ENCODE measurements around the gene SWAP70. TPM values are rescaled to one million over a fixed set of nuclear protein-coding genes. Genes with fewer than 3 reads are reported as not detected.

Gene SWAP70
- total RNA-seq, 1 donor from 2014 or later, result 14.6 TPM

DNA sequence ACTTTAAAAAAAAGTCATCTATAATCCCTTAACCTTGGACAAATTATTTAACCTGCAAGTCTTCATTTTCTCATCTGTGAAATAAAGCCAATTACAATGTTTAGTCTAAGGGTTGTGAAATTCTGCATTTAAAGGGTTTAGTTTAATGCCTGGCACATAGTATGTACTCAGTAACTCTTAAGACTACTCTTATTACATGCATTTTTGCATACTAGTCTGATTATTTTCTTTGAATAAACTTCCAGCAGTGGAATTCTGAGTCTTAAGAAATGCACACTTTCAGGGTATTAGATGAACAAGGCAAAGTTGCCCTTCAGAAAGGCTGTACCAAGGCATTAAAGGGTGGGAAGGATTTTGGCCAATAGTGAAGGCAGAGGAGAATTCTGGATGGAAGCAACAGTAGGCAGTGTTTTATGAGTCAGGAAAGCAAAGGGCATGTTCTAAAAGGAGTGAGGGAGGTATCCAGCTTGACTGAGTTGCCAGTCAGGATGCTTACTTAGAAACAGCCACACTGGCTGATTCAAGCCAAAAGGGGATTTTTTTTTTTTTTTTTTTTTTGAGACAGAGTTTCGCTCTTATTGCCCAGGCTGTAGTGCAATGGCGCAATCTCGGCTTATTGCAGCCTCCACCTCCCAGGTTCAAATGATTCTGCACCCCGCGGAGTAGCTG lies 50.5 kb downstream of the SWAP70 start:
- Histone ChIP-seq H3K4me1 (ENCODE audit: control insufficient read depth in 3 of 3, insufficient read depth in 3 of 3, low read length in 3 of 3) (peaks cover 5 to 12% (median 12%) of the 10 kb centered on the region in 3 donors), H3K27ac (ENCODE audit: low read depth, low read length) (no peak overlapping the region)

DNA sequence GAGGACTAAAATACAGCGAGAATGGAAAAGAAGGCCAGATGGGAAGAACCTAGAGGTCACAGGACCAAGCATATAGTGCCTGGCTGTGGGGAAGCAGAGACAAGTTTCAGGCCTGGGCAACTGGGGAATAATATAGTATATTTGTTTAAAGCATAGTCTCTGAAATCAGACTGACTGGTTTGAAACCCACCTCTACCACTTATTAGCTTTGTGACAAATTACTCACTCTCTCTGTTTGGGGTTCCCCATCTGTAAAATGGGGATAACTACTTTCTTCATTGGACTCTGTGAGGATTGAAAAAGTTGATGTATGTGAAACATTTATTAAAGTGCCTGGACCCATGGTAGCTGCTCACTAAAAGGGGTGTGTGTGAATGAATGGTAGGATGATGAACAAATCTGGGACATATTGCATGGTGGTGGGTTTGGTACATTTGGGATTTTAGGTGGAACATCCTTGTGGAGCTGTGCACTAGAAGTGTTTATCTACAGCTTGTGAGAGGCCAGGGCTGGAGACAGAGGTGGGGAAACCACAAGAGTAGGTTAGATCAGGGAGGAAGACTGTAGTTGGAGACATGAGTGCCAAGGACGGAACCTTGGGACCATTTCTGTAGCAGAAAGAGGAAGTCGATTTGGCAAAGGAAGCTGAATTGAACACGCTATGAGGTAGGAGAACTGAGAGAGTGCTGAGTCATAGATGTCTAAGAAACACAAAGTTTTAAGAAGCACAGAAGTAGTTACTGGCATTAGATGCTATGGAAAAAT lies 52.6 kb downstream of the SWAP70 start:
- no peaks in the 10 kb centered on the region for H3K9me3 ChIP-seq (ENCODE audit: control insufficient read depth in 3 of 3, low read length in 3 of 3)
- H3K36me3 ChIP-seq (ENCODE audit: control insufficient read depth in 3 of 3, insufficient read depth in 3 of 3, low read length in 3 of 3), result no peaks in the 10 kb centered on the region
- no peak overlapping the region for H3K9ac ChIP-seq (ENCODE audit: low read depth in 1 of 3, low read length in 3 of 3)
- peak overlapping the region; percentile 69 for H3K27ac ChIP-seq (ENCODE audit: low read depth, low read length)
- H3K4me1 ChIP-seq (ENCODE audit: control insufficient read depth in 3 of 3, insufficient read depth in 3 of 3, low read length in 3 of 3), result peaks cover 5 to 13% (median 12%) of the 10 kb centered on the region in 3 donors
- H3K4me3 ChIP-seq (ENCODE audit: low read length in 3 of 3), result no peak overlapping the region
- no peaks in the 10 kb centered on the region for H3K27me3 ChIP-seq (ENCODE audit: control insufficient read depth in 3 of 3, insufficient read depth in 3 of 3, low read length in 3 of 3)

More for the DNA sequence above, 50.5 kb downstream of the SWAP70 start:
- no peaks in the 10 kb centered on the region for H3K27me3 ChIP-seq (ENCODE audit: control insufficient read depth in 3 of 3, insufficient read depth in 3 of 3, low read length in 3 of 3)
- no peak overlapping the region for H3K9ac ChIP-seq (ENCODE audit: low read depth in 1 of 3, low read length in 3 of 3)
- H3K4me3 ChIP-seq (ENCODE audit: low read length in 3 of 3), result no peak overlapping the region
- no peaks in the 10 kb centered on the region for H3K36me3 ChIP-seq (ENCODE audit: control insufficient read depth in 3 of 3, insufficient read depth in 3 of 3, low read length in 3 of 3)
- H3K9me3 ChIP-seq (ENCODE audit: control insufficient read depth in 3 of 3, low read length in 3 of 3), result no peaks in the 10 kb centered on the region

DNA sequence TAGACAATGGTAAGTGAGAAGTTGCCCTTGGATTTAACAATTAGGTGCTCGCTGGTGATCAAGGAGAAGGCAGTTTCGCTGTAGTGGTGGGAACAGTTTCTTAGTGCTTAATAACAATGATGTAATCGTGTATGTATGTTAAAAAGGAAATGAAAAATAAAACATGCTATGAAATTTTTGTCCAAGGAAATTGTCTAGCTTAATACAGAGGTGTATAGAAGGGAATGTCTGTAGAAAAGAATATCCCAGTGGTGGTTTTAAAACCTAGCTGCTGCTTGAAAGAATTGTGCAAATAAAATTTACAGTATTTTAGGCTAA lies 53.1 kb downstream of the SWAP70 start:
- peak overlapping the region; percentile 69 for H3K27ac ChIP-seq (ENCODE audit: low read depth, low read length)
- no peaks in the 10 kb centered on the region for H3K9me3 ChIP-seq (ENCODE audit: control insufficient read depth in 3 of 3, low read length in 3 of 3)
- peaks cover 0 to under 1% (median 0%) of the 10 kb centered on the region in 3 donors for H3K36me3 ChIP-seq (ENCODE audit: control insufficient read depth in 3 of 3, insufficient read depth in 3 of 3, low read length in 3 of 3)
- peaks cover 5 to 13% (median 12%) of the 10 kb centered on the region in 3 donors for H3K4me1 ChIP-seq (ENCODE audit: control insufficient read depth in 3 of 3, insufficient read depth in 3 of 3, low read length in 3 of 3)
- no peak overlapping the region for H3K9ac ChIP-seq (ENCODE audit: low read depth in 1 of 3, low read length in 3 of 3)
- H3K27me3 ChIP-seq (ENCODE audit: control insufficient read depth in 3 of 3, insufficient read depth in 3 of 3, low read length in 3 of 3), result no peaks in the 10 kb centered on the region
- H3K4me3 ChIP-seq (ENCODE audit: low read length in 3 of 3), result no peak overlapping the region

DNA sequence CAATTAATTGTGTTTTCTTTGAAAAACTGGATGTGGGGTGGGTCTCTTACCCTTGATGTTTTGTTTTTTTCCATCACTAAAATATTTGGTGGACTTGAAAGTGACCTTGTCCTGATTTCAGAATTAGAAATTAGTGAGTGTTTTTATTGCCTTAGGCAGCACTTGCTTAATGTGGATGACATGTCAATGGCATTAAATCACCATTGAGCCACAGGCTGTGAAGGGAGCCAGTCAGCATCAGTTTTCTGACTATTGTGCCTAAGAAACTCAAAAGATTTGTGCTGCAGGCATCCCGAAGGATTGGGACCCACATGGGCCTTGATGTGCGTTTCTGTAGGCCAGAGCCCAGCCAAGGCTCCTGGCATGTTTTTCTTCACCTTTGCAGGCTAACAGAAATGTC lies 53.8 kb downstream of the SWAP70 start:
- Histone ChIP-seq H3K36me3 (ENCODE audit: control insufficient read depth in 3 of 3, insufficient read depth in 3 of 3, low read length in 3 of 3) (peaks cover 0 to 4% (median 0%) of the 10 kb centered on the region in 3 donors), H3K4me3 (ENCODE audit: low read length in 3 of 3) (no peak overlapping the region), H3K9me3 (ENCODE audit: control insufficient read depth in 3 of 3, low read length in 3 of 3) (no peaks in the 10 kb centered on the region), H3K9ac (ENCODE audit: low read depth in 1 of 3, low read length in 3 of 3) (no peak overlapping the region), H3K27ac (ENCODE audit: low read depth, low read length) (peak overlapping the region; percentile 69), H3K27me3 (ENCODE audit: control insufficient read depth in 3 of 3, insufficient read depth in 3 of 3, low read length in 3 of 3) (no peaks in the 10 kb centered on the region), H3K4me1 (ENCODE audit: control insufficient read depth in 3 of 3, insufficient read depth in 3 of 3, low read length in 3 of 3) (peaks cover 5 to 13% (median 12%) of the 10 kb centered on the region in 3 donors)

DNA sequence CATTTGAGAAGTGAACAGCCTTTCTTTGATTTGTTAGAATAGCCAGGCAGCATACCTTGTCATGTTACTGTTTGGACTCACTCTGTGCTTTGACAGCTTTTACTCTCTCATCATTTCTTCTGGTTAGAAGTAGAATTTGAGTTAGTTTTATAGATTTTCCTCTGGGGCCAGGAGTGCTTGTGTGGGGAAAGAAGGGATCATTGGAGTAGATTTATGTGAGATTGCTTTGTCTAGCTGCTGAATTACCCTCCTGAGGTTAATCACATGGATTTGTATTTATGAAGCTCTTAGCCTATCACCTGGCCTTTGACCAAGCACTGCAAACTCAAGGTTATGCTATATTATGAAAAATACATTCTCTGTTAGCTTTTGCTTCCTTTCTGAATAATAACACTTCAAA lies 54.3 kb downstream of the SWAP70 start:
- Histone ChIP-seq H3K4me1 (ENCODE audit: control insufficient read depth in 3 of 3, insufficient read depth in 3 of 3, low read length in 3 of 3) (peaks cover 5 to 13% (median 12%) of the 10 kb centered on the region in 3 donors), H3K4me3 (ENCODE audit: low read length in 3 of 3) (no peak overlapping the region), H3K27ac (ENCODE audit: low read depth, low read length) (peak overlapping the region; percentile 69), H3K9me3 (ENCODE audit: control insufficient read depth in 3 of 3, low read length in 3 of 3) (no peaks in the 10 kb centered on the region), H3K27me3 (ENCODE audit: control insufficient read depth in 3 of 3, insufficient read depth in 3 of 3, low read length in 3 of 3) (no peaks in the 10 kb centered on the region), H3K9ac (ENCODE audit: low read depth in 1 of 3, low read length in 3 of 3) (no peak overlapping the region), H3K36me3 (ENCODE audit: control insufficient read depth in 3 of 3, insufficient read depth in 3 of 3, low read length in 3 of 3) (peaks cover 0 to 4% (median 0%) of the 10 kb centered on the region in 3 donors)

DNA sequence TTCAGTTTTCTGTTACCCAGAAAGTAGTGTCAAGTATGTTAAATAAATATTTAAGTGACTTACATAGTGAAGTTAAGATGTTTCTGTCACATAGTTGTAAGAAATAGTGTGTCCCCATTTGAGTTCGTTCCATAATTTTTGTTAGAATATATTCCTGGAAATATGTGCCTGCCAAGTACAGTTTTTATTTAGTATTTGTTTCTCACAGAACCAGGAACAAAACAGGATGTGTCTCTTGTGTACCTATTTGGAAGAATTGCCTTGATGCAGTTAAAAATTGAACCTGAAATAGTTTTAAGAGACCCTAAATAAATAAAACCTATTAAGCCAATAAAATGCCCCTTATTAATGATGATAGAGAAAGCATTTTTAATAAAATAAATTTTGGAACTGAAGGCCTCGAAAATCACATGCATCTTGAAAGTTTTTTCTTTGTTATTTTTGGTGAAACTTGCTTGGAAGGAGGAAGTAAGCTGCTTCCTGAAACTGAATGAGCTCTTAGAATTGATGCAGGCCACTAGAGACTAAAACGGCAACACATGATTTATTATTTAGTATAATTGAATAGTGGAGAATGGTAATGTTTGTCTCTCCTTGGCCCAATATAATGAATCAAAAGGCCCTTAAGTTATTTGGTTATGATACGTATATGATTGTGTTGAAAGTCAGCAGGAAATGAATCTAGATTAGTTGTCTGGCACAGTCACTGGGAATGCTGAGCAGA lies 55.9 kb downstream of the SWAP70 start:
- no peaks in the 10 kb centered on the region for H3K27me3 ChIP-seq (ENCODE audit: control insufficient read depth in 3 of 3, insufficient read depth in 3 of 3, low read length in 3 of 3)
- H3K4me1 ChIP-seq (ENCODE audit: control insufficient read depth in 3 of 3, insufficient read depth in 3 of 3, low read length in 3 of 3), result peaks cover 5 to 13% (median 12%) of the 10 kb centered on the region in 3 donors
- no peaks in the 10 kb centered on the region for H3K9me3 ChIP-seq (ENCODE audit: control insufficient read depth in 3 of 3, low read length in 3 of 3)
- H3K9ac ChIP-seq (ENCODE audit: low read depth in 1 of 3, low read length in 3 of 3), result no peak overlapping the region
- peaks cover 0 to 4% (median 0%) of the 10 kb centered on the region in 3 donors for H3K36me3 ChIP-seq (ENCODE audit: control insufficient read depth in 3 of 3, insufficient read depth in 3 of 3, low read length in 3 of 3)
- H3K27ac ChIP-seq (ENCODE audit: low read depth, low read length), result peak overlapping the region; percentile 76
- no peak overlapping the region for H3K4me3 ChIP-seq (ENCODE audit: low read length in 3 of 3)

DNA sequence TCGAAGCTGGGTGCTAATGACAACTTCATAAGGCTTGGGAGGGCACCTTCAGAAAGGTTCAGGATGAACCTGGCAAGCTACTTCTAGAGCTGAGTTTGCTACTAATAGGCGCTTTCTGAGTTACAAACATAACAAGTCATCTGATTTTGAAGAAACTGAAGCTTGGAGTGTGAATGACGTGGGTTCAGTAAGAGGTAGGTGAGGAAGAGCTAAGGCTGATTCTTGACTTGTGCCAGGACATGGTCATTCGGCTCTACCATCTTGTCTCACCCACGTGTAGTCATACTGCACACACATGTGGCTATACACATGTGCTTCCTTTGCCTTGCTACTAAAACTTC lies 56.4 kb downstream of the SWAP70 start:
- no peaks in the 10 kb centered on the region for H3K9me3 ChIP-seq (ENCODE audit: control insufficient read depth in 3 of 3, low read length in 3 of 3)
- H3K9ac ChIP-seq (ENCODE audit: low read depth in 1 of 3, low read length in 3 of 3), result no peak overlapping the region
- H3K36me3 ChIP-seq (ENCODE audit: control insufficient read depth in 3 of 3, insufficient read depth in 3 of 3, low read length in 3 of 3), result peaks cover 0 to 4% (median 0%) of the 10 kb centered on the region in 3 donors
- H3K4me3 ChIP-seq (ENCODE audit: low read length in 3 of 3), result no peak overlapping the region
- H3K27ac ChIP-seq (ENCODE audit: low read depth, low read length), result peak overlapping the region; percentile 56
- peaks cover 5 to 13% (median 12%) of the 10 kb centered on the region in 3 donors for H3K4me1 ChIP-seq (ENCODE audit: control insufficient read depth in 3 of 3, insufficient read depth in 3 of 3, low read length in 3 of 3)
- H3K27me3 ChIP-seq (ENCODE audit: control insufficient read depth in 3 of 3, insufficient read depth in 3 of 3, low read length in 3 of 3), result no peaks in the 10 kb centered on the region

DNA sequence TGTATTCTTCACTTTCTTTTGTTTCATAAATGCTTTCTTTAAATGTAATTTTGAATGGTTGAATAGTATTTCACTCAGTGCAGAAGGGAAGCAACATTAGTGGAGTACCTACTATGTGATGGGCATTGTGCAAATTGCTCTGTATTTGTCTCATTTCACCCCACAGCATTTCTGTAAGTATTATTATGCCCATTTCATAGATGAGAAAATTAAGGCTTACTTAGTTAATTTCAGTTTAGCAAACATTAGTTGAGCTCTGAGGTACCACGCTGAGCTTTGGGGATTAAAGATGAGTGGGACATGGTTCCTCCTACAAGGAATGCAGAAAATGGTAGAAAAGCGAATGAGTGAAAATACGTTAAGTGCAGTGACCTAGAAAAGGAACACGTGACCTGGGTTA lies 58.1 kb downstream of the SWAP70 start:
- no peak overlapping the region for H3K4me3 ChIP-seq (ENCODE audit: low read length in 3 of 3)
- peaks cover 3 to 9% (median 6%) of the 10 kb centered on the region in 3 donors for H3K4me1 ChIP-seq (ENCODE audit: control insufficient read depth in 3 of 3, insufficient read depth in 3 of 3, low read length in 3 of 3)
- no peaks in the 10 kb centered on the region for H3K9me3 ChIP-seq (ENCODE audit: control insufficient read depth in 3 of 3, low read length in 3 of 3)
- H3K27me3 ChIP-seq (ENCODE audit: control insufficient read depth in 3 of 3, insufficient read depth in 3 of 3, low read length in 3 of 3), result no peaks in the 10 kb centered on the region
- H3K9ac ChIP-seq (ENCODE audit: low read depth in 1 of 3, low read length in 3 of 3), result no peak overlapping the region
- no peak overlapping the region for H3K27ac ChIP-seq (ENCODE audit: low read depth, low read length)
- peaks cover 0 to 4% (median 0%) of the 10 kb centered on the region in 3 donors for H3K36me3 ChIP-seq (ENCODE audit: control insufficient read depth in 3 of 3, insufficient read depth in 3 of 3, low read length in 3 of 3)

DNA sequence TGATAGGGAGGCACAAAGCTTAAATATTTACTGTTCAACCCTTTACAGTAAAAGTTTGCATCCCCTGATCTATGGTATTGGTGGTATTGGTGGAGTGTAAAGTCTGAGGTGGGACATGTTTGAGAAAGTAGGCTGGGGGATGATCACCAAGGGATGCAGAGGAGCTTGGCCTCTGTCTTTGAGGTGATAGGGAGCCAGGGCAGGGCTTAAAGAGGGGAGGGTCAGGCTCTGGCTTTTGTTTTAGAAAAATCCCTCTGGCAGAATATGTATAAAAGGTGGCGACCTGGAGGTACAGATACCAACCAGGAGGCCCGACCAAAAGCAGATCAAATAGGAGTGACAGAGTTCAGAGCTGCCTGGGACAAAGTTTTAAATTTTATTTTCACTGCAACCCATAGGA lies 59.0 kb downstream of the SWAP70 start:
- H3K4me1 ChIP-seq (ENCODE audit: control insufficient read depth in 3 of 3, insufficient read depth in 3 of 3, low read length in 3 of 3), result peaks cover 0 to 4% (median 2%) of the 10 kb centered on the region in 3 donors
- H3K27me3 ChIP-seq (ENCODE audit: control insufficient read depth in 3 of 3, insufficient read depth in 3 of 3, low read length in 3 of 3), result no peaks in the 10 kb centered on the region
- H3K27ac ChIP-seq (ENCODE audit: low read depth, low read length), result no peak overlapping the region
- no peak overlapping the region for H3K4me3 ChIP-seq (ENCODE audit: low read length in 3 of 3)
- H3K36me3 ChIP-seq (ENCODE audit: control insufficient read depth in 3 of 3, insufficient read depth in 3 of 3, low read length in 3 of 3), result peaks cover 0 to 4% (median 0%) of the 10 kb centered on the region in 3 donors
- H3K9ac ChIP-seq (ENCODE audit: low read depth in 1 of 3, low read length in 3 of 3), result no peak overlapping the region
- no peaks in the 10 kb centered on the region for H3K9me3 ChIP-seq (ENCODE audit: control insufficient read depth in 3 of 3, low read length in 3 of 3)

All from skeletal muscle tissue (tissue), 4 donors.